Measurements from ENCODE around the gene ZSCAN10.
"Not testable (repeated sequence)": the region's sequence is repeated elsewhere in the genome, so short reads cannot be mapped to it uniquely, and the experiment has no call there.

ZSCAN10 gene

GRCh38 chr16:3063625-3064386 is 35.3 kb downstream of the ZSCAN10 start:
- no peak for DNase-seq (ENCODE audit: low read depth in 2 of 2)

DNA sequence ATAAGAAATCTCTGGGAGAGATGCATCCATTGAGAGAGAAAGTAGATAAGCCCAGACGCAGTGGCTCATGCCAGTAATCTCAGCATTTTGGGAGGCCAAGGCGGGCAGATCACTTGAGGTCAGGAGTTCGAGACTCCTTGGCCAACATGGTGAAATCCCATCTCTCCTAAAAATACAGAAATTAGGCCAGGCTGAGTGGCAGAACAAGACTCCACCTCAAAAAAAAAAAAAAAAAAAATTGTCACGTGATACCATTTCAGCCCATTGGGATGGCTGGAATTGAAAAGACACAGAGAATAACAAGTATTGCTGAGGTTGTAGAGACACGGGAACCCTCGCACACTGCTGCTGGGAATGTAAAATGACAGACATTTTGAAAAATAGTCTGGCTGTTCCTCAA is 36.5 kb downstream of the ZSCAN10 start:
- DNase-seq (ENCODE audit: low read depth in 2 of 2) = no peak

DNA sequence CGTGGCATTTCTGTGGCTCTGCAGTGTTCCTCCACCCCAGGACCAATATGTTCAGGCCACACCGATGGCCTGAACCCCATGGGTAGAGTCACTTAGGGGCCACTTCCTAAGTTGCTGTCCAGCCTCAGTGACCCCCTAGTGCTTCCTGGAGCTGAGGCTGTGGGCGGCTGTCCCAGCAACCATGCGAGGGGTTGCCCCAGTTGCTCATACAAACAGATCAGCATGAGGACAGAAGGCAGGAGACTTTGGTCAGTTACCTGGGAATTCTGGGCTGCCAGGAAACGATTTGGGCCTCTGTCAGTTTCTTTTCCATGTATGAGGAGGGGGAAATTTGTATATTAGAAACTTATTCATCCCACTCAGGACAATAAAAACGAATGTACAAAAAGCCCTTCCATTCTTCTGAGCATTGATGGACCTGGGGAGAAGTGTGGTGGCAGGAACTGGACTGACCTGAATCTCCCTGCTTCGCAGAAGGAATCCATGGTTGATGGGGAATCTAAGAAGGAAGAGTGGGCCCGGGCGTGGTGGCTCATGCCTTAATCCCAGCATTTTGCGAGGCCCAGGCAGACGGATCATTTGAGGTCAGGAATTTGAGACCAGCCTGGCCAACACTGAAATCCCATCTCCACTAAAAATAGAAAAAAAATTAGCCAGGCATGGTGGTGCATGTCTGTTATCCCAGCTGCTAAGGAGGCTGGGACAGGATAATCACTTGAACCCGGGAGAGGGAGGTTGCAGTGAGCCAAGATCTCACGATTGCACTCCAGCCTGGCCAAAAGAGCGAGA is 38.6 kb downstream of the ZSCAN10 start:
- no peak for DNase-seq (ENCODE audit: low read depth in 2 of 2)

DNA sequence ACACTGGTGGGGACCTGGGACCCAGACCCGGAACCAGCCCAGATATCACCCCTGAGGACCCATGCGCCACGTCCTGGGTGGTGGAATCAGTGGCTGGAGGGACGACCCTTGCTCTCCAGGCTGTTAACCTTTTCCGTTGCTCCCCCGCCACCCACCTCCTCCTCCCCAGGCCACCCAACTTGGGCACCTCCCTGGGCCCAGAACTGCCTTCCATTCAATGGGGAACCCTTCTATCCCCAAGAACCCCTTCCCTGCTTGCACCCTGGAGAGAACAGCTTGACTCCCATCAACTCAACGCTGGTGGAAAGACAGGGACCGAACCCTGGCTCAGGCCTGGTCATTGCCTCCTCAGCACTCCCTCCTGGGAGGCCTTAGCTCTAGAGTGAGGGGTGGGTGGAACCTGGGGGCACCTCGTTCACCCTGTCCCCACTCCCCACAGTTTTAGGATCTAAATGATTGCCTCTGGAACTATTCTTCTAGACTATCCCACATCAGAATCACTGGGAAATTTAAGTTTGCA is 39.3 kb downstream of the ZSCAN10 start:
- no peak for DNase-seq (ENCODE audit: low read depth in 2 of 2)

DNA sequence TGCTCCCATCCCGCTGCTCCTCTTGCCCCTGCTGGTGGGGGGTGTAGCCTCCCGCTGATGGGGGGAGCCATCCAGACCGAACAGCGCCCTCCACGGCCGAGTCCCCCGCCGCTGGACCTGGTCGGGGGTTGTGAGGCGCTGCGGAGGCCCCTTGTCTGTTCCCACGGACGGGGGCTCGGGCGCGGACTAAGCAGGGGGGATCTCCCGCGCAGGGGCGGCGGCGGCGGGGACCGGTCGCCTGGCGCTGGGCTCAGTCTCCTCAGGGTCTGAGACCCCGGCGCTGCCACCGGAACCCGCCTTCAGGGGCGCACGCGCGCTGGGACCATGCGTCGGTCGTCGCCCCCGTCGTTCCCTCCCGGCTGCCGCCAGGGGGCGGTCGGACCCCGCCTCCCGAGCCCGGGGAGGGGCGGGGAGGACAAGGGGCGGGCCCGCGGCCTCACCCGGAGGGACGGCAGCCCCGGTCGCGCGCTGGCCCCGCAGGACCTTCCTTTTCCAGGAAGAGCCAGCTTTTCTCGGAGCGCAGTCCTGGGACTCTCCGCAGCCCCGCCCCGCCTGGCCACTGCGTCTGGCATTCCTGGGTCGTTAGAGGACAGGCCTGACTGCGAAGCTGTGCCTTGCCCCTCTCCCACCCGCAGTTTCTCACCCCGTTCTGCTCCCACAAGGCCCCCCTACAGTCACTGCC is 39.9 kb downstream of the ZSCAN10 start:
- peak; percentile 85 to 89 for DNase-seq (ENCODE audit: low read depth in 2 of 2)

- no peak for DNase-seq (ENCODE audit: low read depth in 2 of 2)
Measured at GRCh38 chr16:3058139-3059030, 40.7 kb downstream of the ZSCAN10 start.

- DNase-seq (ENCODE audit: low read depth in 2 of 2) = no peak
Measured at GRCh38 chr16:3057181-3058138, 41.6 kb downstream of the ZSCAN10 start.

- no peak for DNase-seq (ENCODE audit: low read depth in 2 of 2)
Measured at GRCh38 chr16:3056336-3057180, 42.5 kb downstream of the ZSCAN10 start.

- not testable (repeated sequence) for DNase-seq (ENCODE audit: low read depth in 2 of 2)
Measured at GRCh38 chr16:3055734-3056115, 43.4 kb downstream of the ZSCAN10 start.

GRCh38 chr16:3054965-3055733 is 43.9 kb downstream of the ZSCAN10 start:
- DNase-seq (ENCODE audit: low read depth in 2 of 2) = no peak

DNA sequence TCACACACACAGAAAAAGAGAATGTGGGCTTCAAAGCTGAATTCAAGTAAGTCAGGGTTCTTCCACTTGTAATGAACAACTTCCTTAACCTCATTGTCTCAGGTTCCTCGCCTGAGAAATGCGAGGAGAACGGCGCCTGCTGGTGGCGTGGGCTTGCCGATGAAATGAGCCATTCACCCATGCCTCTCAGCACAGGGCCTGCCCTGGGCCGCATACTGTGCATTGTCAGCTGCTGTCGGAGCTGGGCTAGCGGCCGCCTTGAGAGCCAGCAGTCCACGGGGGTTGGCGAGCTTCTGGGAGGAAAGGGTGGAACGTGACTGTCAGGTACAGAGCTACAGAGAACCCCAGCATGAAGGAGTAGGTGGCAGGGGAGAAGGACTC is 45.8 kb downstream of the ZSCAN10 start:
- DNase-seq (ENCODE audit: low read depth in 2 of 2) = not testable (repeated sequence)

DNA sequence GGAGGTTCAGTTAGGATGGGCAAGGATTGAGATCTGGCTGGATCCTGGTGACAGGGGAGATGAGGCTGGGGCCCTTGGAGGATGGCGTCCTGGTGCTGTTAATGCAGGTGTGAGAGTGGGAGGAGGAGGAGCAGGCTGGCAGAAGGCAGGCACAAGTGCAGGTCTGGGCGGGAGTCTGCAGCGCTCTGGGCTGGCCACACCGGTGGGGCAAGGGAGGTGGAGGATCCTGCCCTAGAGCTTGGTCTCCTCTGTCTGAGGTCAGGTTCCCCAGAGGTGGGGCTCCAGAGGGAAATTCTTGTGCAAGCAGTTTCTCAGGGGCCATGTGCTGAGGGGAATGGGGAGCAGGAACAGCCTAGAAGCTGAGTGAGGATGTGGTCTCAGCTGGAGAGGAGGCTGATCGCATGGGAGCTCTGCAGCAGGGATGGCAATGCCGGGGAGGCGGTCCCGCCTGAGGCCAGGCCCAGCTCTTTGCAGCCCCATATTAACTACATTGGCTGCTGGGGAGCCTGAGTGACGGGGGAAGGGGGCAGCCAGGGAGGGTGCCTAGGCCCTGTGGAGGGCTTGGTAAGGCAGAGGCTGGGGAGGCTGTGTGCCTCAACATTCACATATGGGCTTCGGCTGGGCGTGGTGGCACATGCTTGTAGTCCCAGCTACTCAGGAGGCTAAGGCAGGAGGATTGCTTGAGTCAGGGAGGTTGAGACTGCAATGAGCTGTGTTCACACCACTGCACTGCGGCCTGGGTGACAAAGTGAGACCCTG is 46.3 kb downstream of the ZSCAN10 start:
- not testable (repeated sequence) for DNase-seq (ENCODE audit: low read depth in 2 of 2)

DNA sequence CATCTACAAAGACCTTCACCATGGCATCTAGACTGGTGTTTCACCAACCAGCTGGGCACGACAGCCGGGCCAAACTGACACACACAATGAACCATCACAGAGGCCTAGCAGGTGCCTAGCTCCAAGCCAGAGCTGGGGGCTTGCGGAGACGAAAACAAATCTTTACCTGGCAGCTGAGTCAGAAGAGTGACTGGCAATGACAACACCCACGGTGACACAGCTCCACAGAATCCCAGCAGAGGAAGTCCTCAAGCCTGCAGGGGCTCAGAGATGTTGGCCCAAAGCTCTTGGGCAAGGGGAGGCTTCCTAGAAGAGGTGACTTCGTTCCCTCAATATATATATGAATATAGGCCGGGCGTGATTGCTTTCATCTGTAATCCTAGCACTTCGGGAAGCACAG is 47.6 kb downstream of the ZSCAN10 start:
- no peak for DNase-seq (ENCODE audit: low read depth in 2 of 2)

- DNase-seq (ENCODE audit: low read depth in 2 of 2) = no peak
Measured at GRCh38 chr16:3051009-3051408, 48.1 kb downstream of the ZSCAN10 start.

DNA sequence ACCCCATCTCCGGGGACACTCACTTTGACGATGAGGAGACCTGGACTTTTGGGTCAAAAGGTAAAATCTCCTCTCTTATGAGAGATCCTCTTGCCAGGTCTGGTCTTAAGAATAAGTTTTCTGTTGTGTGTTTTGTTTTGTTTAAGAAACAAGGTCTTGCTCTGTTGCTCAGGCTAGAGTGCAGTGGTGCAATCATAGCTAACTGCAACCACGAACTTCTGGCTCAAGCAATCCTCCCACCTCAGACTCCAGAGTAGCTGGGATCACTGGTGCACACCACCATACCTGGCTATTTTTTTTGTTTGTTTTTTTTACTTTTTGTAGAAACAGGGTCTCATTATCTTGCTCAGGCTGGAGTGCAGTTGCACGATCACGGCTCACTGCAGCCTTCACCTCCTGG is 48.6 kb downstream of the ZSCAN10 start:
- no peak for DNase-seq (ENCODE audit: low read depth in 2 of 2)

DNA sequence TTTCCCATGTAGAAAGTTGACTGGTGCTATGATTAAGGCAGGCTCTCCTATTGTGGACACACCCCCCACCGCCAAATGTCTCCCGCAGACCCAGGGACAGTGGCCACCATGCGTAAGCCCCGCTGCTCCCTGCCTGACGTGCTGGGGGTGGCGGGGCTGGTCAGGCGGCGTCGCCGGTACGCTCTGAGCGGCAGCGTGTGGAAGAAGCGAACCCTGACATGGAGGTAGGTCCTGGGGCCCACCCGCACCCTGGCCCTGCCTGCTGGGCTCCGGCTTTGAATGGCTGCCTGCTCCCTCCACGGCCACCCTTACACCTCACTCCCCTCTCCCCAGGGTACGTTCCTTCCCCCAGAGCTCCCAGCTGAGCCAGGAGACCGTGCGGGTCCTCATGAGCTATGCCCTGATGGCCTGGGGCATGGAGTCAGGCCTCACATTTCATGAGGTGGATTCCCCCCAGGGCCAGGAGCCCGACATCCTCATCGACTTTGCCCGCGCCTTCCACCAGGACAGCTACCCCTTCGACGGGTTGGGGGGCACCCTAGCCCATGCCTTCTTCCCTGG is 49.1 kb downstream of the ZSCAN10 start:
- no peak for DNase-seq (ENCODE audit: low read depth in 2 of 2)

GRCh38 chr16:3047387-3047720 is 51.7 kb downstream of the ZSCAN10 start:
- DNase-seq (ENCODE audit: low read depth in 2 of 2) = no peak
